Neural cell (in vitro differentiated cells): ENCODE data around the gene KRTAP10-3. TPM values are rescaled to one million over a fixed set of nuclear protein-coding genes. Genes with fewer than 3 reads are reported as not detected.

Experiments
- H2AFZ ChIP-seq: fragments of 200-600, 300-800 bp; sonication (generic), shearing (Covaris generic); 2 replicates; pipeline ENCODE4 v1.6.0; 2014; ENCODE audit warnings: low read depth, mild to moderate bottlenecking, antibody characterized with exemption, low read length, moderate library complexity
- H3F3A ChIP-seq: fragments of 200-600 bp; shearing (Covaris generic); 2 replicates; pipeline ENCODE4 v1.6.1; 2016; ENCODE audit warnings: mild to moderate bottlenecking, moderate library complexity, mixed read lengths, antibody characterized with exemption, low read length; ENCODE audit not compliant: insufficient read depth, poor library complexity, severe bottlenecking
- H3K27ac ChIP-seq: fragments of 200-600, 300-800 bp; sonication (generic), shearing (Covaris generic); 2 replicates; pipeline ENCODE4 v1.5.1; 2014; ENCODE audit warnings: mild to moderate bottlenecking, low read length, moderate library complexity
- H3K27me3 ChIP-seq: fragments of 300-800, 200-600 bp; sonication (generic), shearing (Covaris generic); 2 replicates; pipeline ENCODE4 v1.6.0; 2014; ENCODE audit warnings: mild to moderate bottlenecking, low read depth, low read length, moderate library complexity; ENCODE audit not compliant: insufficient read depth
- H3K36me3 ChIP-seq: fragments of 300-800, 200-600 bp; sonication (generic), shearing (Covaris generic); 2 replicates; pipeline ENCODE4 v1.5.1; 2014; ENCODE audit warnings: mild to moderate bottlenecking, antibody characterized with exemption, low read length, moderate library complexity; ENCODE audit not compliant: insufficient read depth
- H3K4me2 ChIP-seq: fragments of 300-800, 200-600 bp; sonication (generic), shearing (Covaris generic); 2 replicates; pipeline ENCODE4 v1.6.0; 2014; ENCODE audit warnings: mild to moderate bottlenecking, low read length
- H3K4me3 ChIP-seq: fragments of 300-800, 200-600 bp; sonication (generic), shearing (Covaris generic); 2 replicates; pipeline ENCODE4 v1.5.1; 2014; ENCODE audit warnings: mild to moderate bottlenecking, low read length, moderate library complexity
- H3K79me2 ChIP-seq: fragments of 200-600 bp; shearing (Covaris generic); replicated peaks from 2 replicates; pipeline ENCODE4 v1.6.0; 2014; ENCODE audit warnings: mild to moderate bottlenecking, low read length, moderate library complexity; ENCODE audit not compliant: insufficient read depth
- H3K9ac ChIP-seq: fragments of 300-800, 200-600 bp; sonication (generic), shearing (Covaris generic); 2 replicates; pipeline ENCODE4 v1.6.1; 2016; ENCODE audit warnings: mild to moderate bottlenecking, low read length, mixed read lengths
- H3K9me2 ChIP-seq: fragments of 200-600 bp; shearing (Covaris generic); 2 replicates; pipeline ENCODE4 v1.6.1; 2016; ENCODE audit warnings: mild to moderate bottlenecking, low read length, mixed read lengths; ENCODE audit not compliant: insufficient read depth
- H3K9me3 ChIP-seq: fragments of 200-600, 300-800 bp; sonication (generic), shearing (Covaris generic); 2 replicates; pipeline ENCODE4 v1.6.1; 2016; ENCODE audit warnings: mild to moderate bottlenecking, mixed run types, low read length, moderate library complexity, mixed read lengths
- H4K20me1 ChIP-seq: fragments of 200-600 bp; shearing (Covaris generic); 2 replicates; pipeline ENCODE4 v1.6.1; 2016; ENCODE audit warnings: mild to moderate bottlenecking, mixed run types; ENCODE audit not compliant: insufficient read depth
- EP300 ChIP-seq: fragments of 450-650 bp; conservative IDR thresholded peaks from 2 replicates; pipeline ENCODE4 v1.6.1; 2014; ENCODE audit warnings: antibody characterized with exemption, mild to moderate bottlenecking, moderate library complexity; ENCODE audit not compliant: poor library complexity, severe bottlenecking
- EZH2 ChIP-seq: fragments of 200-600, 300-800 bp; shearing (Covaris generic), sonication (generic); IDR thresholded peaks from 2 replicates; pipeline ENCODE4 v1.6.1; 2014; ENCODE audit warnings: antibody characterized with exemption, low read length, borderline replicate concordance, mild to moderate bottlenecking; ENCODE audit not compliant: insufficient read depth, poor library complexity, severe bottlenecking
- MXI1 ChIP-seq: fragments of 450-650 bp; conservative IDR thresholded peaks from 2 replicates; pipeline ENCODE4 v1.6.1; 2014; ENCODE audit warnings: antibody characterized with exemption, mild to moderate bottlenecking; ENCODE audit not compliant: poor library complexity, severe bottlenecking
- POLR2AphosphoS5 ChIP-seq: IDR thresholded peaks from 2 replicates; pipeline ENCODE4 v1.6.1; 2012
- RAD21 ChIP-seq: fragments of 450-650 bp; conservative IDR thresholded peaks from 2 replicates; pipeline ENCODE4 v1.6.1; 2014; ENCODE audit warnings: antibody characterized with exemption, mild to moderate bottlenecking, moderate library complexity
- SMC3 ChIP-seq: fragments of 450-650 bp; conservative IDR thresholded peaks from 2 replicates; pipeline ENCODE4 v1.6.1; 2014; ENCODE audit warnings: antibody characterized with exemption, mild to moderate bottlenecking, moderate library complexity; ENCODE audit not compliant: poor library complexity
- TAF1 ChIP-seq: IDR thresholded peaks from 2 replicates; pipeline ENCODE4 v1.6.1; 2012; ENCODE audit warnings: low read depth
- polyA plus RNA-seq: library from polyadenylated mRNA; depleted of rRNA; stranded (reverse); fragments of >200 nt; gene quantifications from 2 replicates; pipeline ENCODE4 v1.2.3, GENCODE V29; 2014
- TF ChIP-seq, protein P1 (sequence below): IDR thresholded peaks from 2 replicates; pipeline ENCODE4 v1.6.1; 2012; ENCODE audit warnings: borderline replicate concordance
- TF ChIP-seq, protein P2 (sequence below): fragments of 450-650 bp; IDR thresholded peaks from 2 replicates; pipeline ENCODE4 v1.5.1; 2014; ENCODE audit warnings: antibody characterized with exemption, mild to moderate bottlenecking, moderate library complexity; ENCODE audit not compliant: poor library complexity, severe bottlenecking

KRTAP10-3 gene
- polyA plus RNA-seq, 1 donor from 2014 or later, result not detected

DNA sequence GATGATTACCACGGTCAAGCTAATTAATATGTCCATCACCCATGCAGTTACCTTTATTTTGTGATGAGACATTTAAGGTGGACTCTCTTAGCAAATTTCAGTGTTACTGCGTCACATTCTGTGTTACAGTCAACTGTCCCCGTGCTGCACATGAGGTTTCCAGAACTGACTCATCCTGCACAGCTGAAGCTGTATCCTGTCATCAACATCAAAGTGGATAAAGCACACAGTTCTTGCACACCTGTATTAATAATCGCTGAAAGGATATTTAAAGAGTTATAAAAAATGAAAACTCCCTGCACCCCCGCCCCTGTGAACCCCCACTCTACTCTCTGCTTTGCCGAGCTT lies 25.2 kb upstream of the KRTAP10-3 start:
- Histone ChIP-seq H4K20me1 (no peaks in the 10 kb centered on the region), H3K4me2 (no peak overlapping the region), H3K27me3 (no peaks in the 10 kb centered on the region), H3K9me2 (no peaks in the 10 kb centered on the region), H3F3A (no peaks in the 10 kb centered on the region), H3K4me3 (no peak overlapping the region), H3K36me3 (no peaks in the 10 kb centered on the region), H3K79me2 (no peaks in the 10 kb centered on the region), H3K27ac (no peak overlapping the region), H2AFZ (no peak overlapping the region), H3K9ac (no peak overlapping the region), H3K9me3 (no peaks in the 10 kb centered on the region)
- TF ChIP-seq, protein P1, sequence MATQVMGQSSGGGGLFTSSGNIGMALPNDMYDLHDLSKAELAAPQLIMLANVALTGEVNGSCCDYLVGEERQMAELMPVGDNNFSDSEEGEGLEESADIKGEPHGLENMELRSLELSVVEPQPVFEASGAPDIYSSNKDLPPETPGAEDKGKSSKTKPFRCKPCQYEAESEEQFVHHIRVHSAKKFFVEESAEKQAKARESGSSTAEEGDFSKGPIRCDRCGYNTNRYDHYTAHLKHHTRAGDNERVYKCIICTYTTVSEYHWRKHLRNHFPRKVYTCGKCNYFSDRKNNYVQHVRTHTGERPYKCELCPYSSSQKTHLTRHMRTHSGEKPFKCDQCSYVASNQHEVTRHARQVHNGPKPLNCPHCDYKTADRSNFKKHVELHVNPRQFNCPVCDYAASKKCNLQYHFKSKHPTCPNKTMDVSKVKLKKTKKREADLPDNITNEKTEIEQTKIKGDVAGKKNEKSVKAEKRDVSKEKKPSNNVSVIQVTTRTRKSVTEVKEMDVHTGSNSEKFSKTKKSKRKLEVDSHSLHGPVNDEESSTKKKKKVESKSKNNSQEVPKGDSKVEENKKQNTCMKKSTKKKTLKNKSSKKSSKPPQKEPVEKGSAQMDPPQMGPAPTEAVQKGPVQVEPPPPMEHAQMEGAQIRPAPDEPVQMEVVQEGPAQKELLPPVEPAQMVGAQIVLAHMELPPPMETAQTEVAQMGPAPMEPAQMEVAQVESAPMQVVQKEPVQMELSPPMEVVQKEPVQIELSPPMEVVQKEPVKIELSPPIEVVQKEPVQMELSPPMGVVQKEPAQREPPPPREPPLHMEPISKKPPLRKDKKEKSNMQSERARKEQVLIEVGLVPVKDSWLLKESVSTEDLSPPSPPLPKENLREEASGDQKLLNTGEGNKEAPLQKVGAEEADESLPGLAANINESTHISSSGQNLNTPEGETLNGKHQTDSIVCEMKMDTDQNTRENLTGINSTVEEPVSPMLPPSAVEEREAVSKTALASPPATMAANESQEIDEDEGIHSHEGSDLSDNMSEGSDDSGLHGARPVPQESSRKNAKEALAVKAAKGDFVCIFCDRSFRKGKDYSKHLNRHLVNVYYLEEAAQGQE, result no peak
- no peak for TF ChIP-seq TAF1
- TF ChIP-seq EP300, result no peak
- no peak for TF ChIP-seq MXI1
- TF ChIP-seq, protein P2, sequence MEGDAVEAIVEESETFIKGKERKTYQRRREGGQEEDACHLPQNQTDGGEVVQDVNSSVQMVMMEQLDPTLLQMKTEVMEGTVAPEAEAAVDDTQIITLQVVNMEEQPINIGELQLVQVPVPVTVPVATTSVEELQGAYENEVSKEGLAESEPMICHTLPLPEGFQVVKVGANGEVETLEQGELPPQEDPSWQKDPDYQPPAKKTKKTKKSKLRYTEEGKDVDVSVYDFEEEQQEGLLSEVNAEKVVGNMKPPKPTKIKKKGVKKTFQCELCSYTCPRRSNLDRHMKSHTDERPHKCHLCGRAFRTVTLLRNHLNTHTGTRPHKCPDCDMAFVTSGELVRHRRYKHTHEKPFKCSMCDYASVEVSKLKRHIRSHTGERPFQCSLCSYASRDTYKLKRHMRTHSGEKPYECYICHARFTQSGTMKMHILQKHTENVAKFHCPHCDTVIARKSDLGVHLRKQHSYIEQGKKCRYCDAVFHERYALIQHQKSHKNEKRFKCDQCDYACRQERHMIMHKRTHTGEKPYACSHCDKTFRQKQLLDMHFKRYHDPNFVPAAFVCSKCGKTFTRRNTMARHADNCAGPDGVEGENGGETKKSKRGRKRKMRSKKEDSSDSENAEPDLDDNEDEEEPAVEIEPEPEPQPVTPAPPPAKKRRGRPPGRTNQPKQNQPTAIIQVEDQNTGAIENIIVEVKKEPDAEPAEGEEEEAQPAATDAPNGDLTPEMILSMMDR, result no peak
- no peak for TF ChIP-seq RAD21
- no peak for TF ChIP-seq POLR2AphosphoS5
- TF ChIP-seq SMC3, result no peak
- no peak for TF ChIP-seq EZH2

DNA sequence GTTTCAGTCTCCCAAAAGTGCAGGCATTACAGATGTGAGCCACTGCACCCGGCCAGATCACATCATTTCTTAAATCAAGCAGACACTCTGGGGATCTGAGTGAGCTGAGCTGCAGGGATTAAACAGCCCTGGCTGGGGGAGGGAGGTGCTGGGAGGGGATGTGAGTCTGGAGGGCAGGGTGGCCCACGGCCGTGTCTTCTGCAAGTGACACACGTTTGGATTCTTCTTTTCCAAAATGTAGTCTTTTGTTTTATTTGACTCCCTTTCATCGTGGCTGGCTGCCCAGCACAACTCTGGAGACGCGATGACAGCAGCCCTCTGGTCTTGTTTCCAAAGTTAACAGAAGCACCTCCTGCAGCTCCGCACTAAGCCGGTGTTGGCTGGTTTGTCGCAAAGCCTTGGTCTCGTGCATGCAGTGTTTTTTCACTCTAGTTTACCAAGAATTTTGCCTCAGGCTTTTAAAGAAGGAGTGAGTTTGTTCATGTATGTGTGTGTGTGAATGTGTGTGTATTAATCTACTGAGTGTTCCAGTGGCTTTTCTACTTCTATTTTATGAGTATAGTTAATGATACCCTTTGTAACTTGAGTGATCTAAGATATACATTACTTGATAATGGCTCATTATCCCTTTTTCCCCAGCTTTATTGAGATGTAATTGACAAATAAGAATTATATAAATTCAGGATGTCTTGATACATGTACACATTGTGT lies 24.6 kb upstream of the KRTAP10-3 start:
- TF ChIP-seq POLR2AphosphoS5 (no peak), EZH2 (no peak), TAF1 (no peak), RAD21 (no peak), MXI1 (no peak)
- TF ChIP-seq, protein P2, result no peak
- Histone ChIP-seq H2AFZ (no peak overlapping the region), H4K20me1 (no peaks in the 10 kb centered on the region), H3K27ac (no peak overlapping the region), H3F3A (no peaks in the 10 kb centered on the region), H3K79me2 (no peaks in the 10 kb centered on the region), H3K4me3 (no peak overlapping the region), H3K4me2 (no peak overlapping the region), H3K27me3 (no peaks in the 10 kb centered on the region), H3K36me3 (no peaks in the 10 kb centered on the region), H3K9me2 (no peaks in the 10 kb centered on the region), H3K9ac (no peak overlapping the region), H3K9me3 (no peaks in the 10 kb centered on the region)
